GM12878 (cell line): ENCODE data around the gene BRD3.

Experiments
- CHD4 ChIP-seq: fragments of 200-600 bp; sonication (generic); IDR thresholded peaks from 2 replicates; pipeline ENCODE4 v1.6.1; 2016; ENCODE audit warnings: mild to moderate bottlenecking
- TCF3 ChIP-seq: IDR thresholded peaks from 2 replicates; pipeline ENCODE4 v1.6.1; 2012; ENCODE audit warnings: low read depth, mild to moderate bottlenecking, low read length, borderline replicate concordance; ENCODE audit not compliant: insufficient read depth
- TF ChIP-seq, protein P1 (sequence below): fragments of 450-650 bp; IDR thresholded peaks from 2 replicates; pipeline ENCODE4 v1.6.1; 2017; ENCODE audit warnings: mild to moderate bottlenecking

DNA sequence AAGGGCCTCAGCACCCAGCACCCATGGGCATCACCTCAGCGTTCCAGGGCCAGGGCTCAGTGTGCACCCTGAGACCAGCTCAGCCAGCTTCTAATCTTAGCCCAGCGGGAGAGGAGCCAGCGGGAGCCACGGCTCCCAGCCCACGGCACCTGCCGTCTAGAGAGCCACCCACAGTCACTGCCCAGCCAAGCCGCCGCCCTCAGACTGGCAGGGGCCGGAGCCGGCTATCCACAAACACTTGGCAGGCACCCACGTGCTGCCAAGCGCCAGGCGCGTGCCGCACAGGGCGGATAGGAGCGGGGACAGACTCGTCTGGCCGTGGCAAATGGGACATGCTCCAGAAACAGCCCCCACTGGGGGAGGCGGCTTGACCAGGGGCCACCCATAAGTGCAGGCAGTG, 18.6 kb downstream of the BRD3 start:
- TF ChIP-seq CHD4 (no peak), TCF3 (no peak)
- TF ChIP-seq, protein P1, sequence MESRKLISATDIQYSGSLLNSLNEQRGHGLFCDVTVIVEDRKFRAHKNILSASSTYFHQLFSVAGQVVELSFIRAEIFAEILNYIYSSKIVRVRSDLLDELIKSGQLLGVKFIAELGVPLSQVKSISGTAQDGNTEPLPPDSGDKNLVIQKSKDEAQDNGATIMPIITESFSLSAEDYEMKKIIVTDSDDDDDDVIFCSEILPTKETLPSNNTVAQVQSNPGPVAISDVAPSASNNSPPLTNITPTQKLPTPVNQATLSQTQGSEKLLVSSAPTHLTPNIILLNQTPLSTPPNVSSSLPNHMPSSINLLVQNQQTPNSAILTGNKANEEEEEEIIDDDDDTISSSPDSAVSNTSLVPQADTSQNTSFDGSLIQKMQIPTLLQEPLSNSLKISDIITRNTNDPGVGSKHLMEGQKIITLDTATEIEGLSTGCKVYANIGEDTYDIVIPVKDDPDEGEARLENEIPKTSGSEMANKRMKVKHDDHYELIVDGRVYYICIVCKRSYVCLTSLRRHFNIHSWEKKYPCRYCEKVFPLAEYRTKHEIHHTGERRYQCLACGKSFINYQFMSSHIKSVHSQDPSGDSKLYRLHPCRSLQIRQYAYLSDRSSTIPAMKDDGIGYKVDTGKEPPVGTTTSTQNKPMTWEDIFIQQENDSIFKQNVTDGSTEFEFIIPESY = no peak
